HCT116 (cell line): ENCODE measurements around the gene CALML6.

Experiments used
- CEBPB ChIP-seq: IDR thresholded peaks from 2 replicates; pipeline ENCODE4 v1.6.1; 2012; ENCODE audit warnings: low read depth
- CTCF ChIP-seq, 3 experiments: fragments of 200-600 bp in 1 of 3; sonication (generic) in 1 of 3; IDR thresholded peaks in 2 of 3; conservative IDR thresholded peaks in 1 of 3; 2 replicates each; pipeline ENCODE4 v1.5.1; 2012 to 2017; ENCODE audit warnings: low read depth in 2 of 3, low read length in 2 of 3, antibody characterized with exemption in 1 of 3, borderline replicate concordance in 1 of 3, control low read depth in 1 of 3, mild to moderate bottlenecking in 1 of 3, mixed read lengths in 1 of 3, mixed run types in 1 of 3, moderate library complexity in 1 of 3; ENCODE audit not compliant: insufficient read depth in 1 of 3
- ELF1 ChIP-seq: IDR thresholded peaks from 2 replicates; pipeline ENCODE4 v1.6.1; 2012; ENCODE audit warnings: low read depth, borderline replicate concordance
- TCF7L2 ChIP-seq: IDR thresholded peaks from 2 replicates; pipeline ENCODE4 v1.7.0; 2011; ENCODE audit warnings: borderline replicate concordance, inconsistent platforms; ENCODE audit not compliant: insufficient read depth, insufficient read length; ENCODE audit errors: extremely low read depth
- YY1 ChIP-seq: IDR thresholded peaks from 2 replicates; pipeline ENCODE4 v1.6.1; 2011; ENCODE audit warnings: low read length, low read depth, moderate library complexity, mild to moderate bottlenecking; ENCODE audit not compliant: insufficient replicate concordance; ENCODE audit errors: extremely low read depth
- ZBTB33 ChIP-seq: IDR thresholded peaks from 2 replicates; pipeline ENCODE4 v1.6.1; 2011; ENCODE audit warnings: mild to moderate bottlenecking, low read length, moderate library complexity; ENCODE audit not compliant: insufficient replicate concordance; ENCODE audit errors: extremely low read depth
- ZNF274 ChIP-seq: fragments of 200-500 bp; sonication (Bioruptor generic); IDR thresholded peaks from 2 replicates; pipeline ENCODE4 v1.6.1; 2014; ENCODE audit warnings: mild to moderate bottlenecking, low read depth, low read length, inconsistent platforms

GRCh38 chr1:1874901-1875300 lies 40.2 kb upstream of the CALML6 start:
- TF ChIP-seq TCF7L2, result no peak
- no peak for TF ChIP-seq CTCF (IDR thresholded peaks at IDR 0.05 in 2 of 3, conservative IDR thresholded peaks at IDR 0.05 in 1 of 3; ENCODE audit: borderline replicate concordance in 1 of 3, insufficient read depth in 1 of 3, low read depth in 2 of 3, low read length in 2 of 3)
- no peak for TF ChIP-seq YY1
- TF ChIP-seq ZBTB33, result no peak
- no peak for TF ChIP-seq ELF1
- no peak for TF ChIP-seq ZNF274
- TF ChIP-seq CEBPB, result no peak
